HEK293 (cell line): ENCODE data around the gene RGS7.

Source experiments
- CTCF ChIA-PET: fragments of 350-600 bp; formaldehyde crosslinking; extraction: SDS; loops from one replicate; lab custom pipeline; 2021; ENCODE audit warnings: antibody characterized with exemption; lab: Yijun Ruan, JAX
- POLR2A ChIA-PET: fragments of 300-600 bp; formaldehyde crosslinking; extraction: SDS; loops from one replicate; lab custom pipeline; 2020; ENCODE audit warnings: antibody characterized with exemption, inconsistent platforms; lab: Yijun Ruan, JAX
- H3K27ac ChIP-seq: fragments of 200-500 bp; sonication (Bioruptor generic); 2 replicates; pipeline ENCODE4 v1.5.1; 2014; ENCODE audit warnings: low read depth, low read length, control low read depth, inconsistent platforms; ENCODE audit errors: extremely low read depth
- H3K36me3 ChIP-seq, 2 experiments: fragments of 200-500 bp in 1 of 2; sonication (Bioruptor generic) in 1 of 2; 1 replicate in 1 of 2; 2 replicates in 1 of 2; pipeline ENCODE4 v1.5.1; 2014 to 2017; ENCODE audit warnings: inconsistent platforms in 2 of 2, low read length in 2 of 2; ENCODE audit not compliant: control insufficient read depth in 2 of 2, insufficient read depth in 1 of 2
- H3K4me1 ChIP-seq: fragments of 200-500 bp; sonication (Bioruptor generic); 2 replicates; pipeline ENCODE4 v1.5.1; 2014; ENCODE audit warnings: mild to moderate bottlenecking, low read length, inconsistent platforms; ENCODE audit not compliant: control insufficient read depth, insufficient read depth
- H3K4me3 ChIP-seq: 2 replicates; pipeline ENCODE4 v1.5.1; 2011; ENCODE audit warnings: low read depth, mild to moderate bottlenecking, control low read depth, low read length, moderate library complexity
- H3K9me3 ChIP-seq: fragments of 200-500 bp; sonication (Bioruptor generic); 2 replicates; pipeline ENCODE4 v1.5.1; 2014; ENCODE audit warnings: low read depth, low read length, inconsistent platforms; ENCODE audit not compliant: control insufficient read depth, insufficient read depth
- FEZF1 ChIP-seq: fragments of 450-650 bp; formaldehyde crosslinking; IDR thresholded peaks from 2 replicates; pipeline ENCODE4 v1.5.1; 2016; ENCODE audit warnings: missing biosample characterization, missing genetic modification characterization
- GFI1B ChIP-seq: fragments of 450-650 bp; formaldehyde crosslinking; IDR thresholded peaks from 2 replicates; pipeline ENCODE4 v1.5.1; 2016; ENCODE audit warnings: missing biosample characterization, missing genetic modification characterization
- OSR2 ChIP-seq: fragments of 450-650 bp; formaldehyde crosslinking; IDR thresholded peaks from 2 replicates; pipeline ENCODE4 v1.5.1; 2016; ENCODE audit warnings: missing biosample characterization, missing genetic modification characterization
- PATZ1 ChIP-seq: fragments of 450-650 bp; formaldehyde crosslinking; IDR thresholded peaks from 2 replicates; pipeline ENCODE4 v1.5.1; 2016; ENCODE audit warnings: missing biosample characterization, missing genetic modification characterization
- RBAK ChIP-seq: fragments of 450-650 bp; formaldehyde crosslinking; IDR thresholded peaks from 2 replicates; pipeline ENCODE4 v1.5.1; 2016; ENCODE audit warnings: missing biosample characterization, missing genetic modification characterization
- SCRT1 ChIP-seq: fragments of 450-650 bp; formaldehyde crosslinking; IDR thresholded peaks from 2 replicates; pipeline ENCODE4 v1.5.1; 2016; ENCODE audit warnings: missing biosample characterization, missing genetic modification characterization, borderline replicate concordance
- SP7 ChIP-seq: fragments of 450-650 bp; formaldehyde crosslinking; IDR thresholded peaks from 2 replicates; pipeline ENCODE4 v1.5.1; 2016; ENCODE audit warnings: missing biosample characterization, missing genetic modification characterization
- TCF7L2 ChIP-seq: IDR thresholded peaks from 2 replicates; pipeline ENCODE4 v1.6.1; 2011; ENCODE audit warnings: low read depth, mild to moderate bottlenecking, inconsistent platforms, low read length, moderate library complexity, borderline replicate concordance
- ZBTB10 ChIP-seq: fragments of 450-650 bp; formaldehyde crosslinking; IDR thresholded peaks from 2 replicates; pipeline ENCODE4 v1.5.1; 2016; ENCODE audit warnings: missing biosample characterization, missing genetic modification characterization
- ZIC2 ChIP-seq: fragments of 450-650 bp; formaldehyde crosslinking; IDR thresholded peaks from 2 replicates; pipeline ENCODE4 v1.5.1; 2016; ENCODE audit warnings: missing biosample characterization, missing genetic modification characterization
- ZNF10 ChIP-seq: fragments of 450-650 bp; formaldehyde crosslinking; IDR thresholded peaks from 2 replicates; pipeline ENCODE4 v1.5.1; 2017; ENCODE audit warnings: missing biosample characterization, missing genetic modification characterization
- ZNF121 ChIP-seq: fragments of 450-650 bp; formaldehyde crosslinking; IDR thresholded peaks from 2 replicates; pipeline ENCODE4 v1.5.1; 2016; ENCODE audit warnings: missing biosample characterization, missing genetic modification characterization
- ZNF140 ChIP-seq: fragments of 450-650 bp; formaldehyde crosslinking; IDR thresholded peaks from 2 replicates; pipeline ENCODE4 v1.5.1; 2016; ENCODE audit warnings: missing biosample characterization, missing genetic modification characterization
- ZNF248 ChIP-seq: fragments of 450-650 bp; formaldehyde crosslinking; IDR thresholded peaks from 2 replicates; pipeline ENCODE4 v1.5.1; 2017; ENCODE audit warnings: missing biosample characterization, missing genetic modification characterization
- ZNF335 ChIP-seq: fragments of 450-650 bp; formaldehyde crosslinking; conservative IDR thresholded peaks from 2 replicates; pipeline ENCODE4 v1.5.1; 2016; ENCODE audit warnings: missing biosample characterization, missing genetic modification characterization
- ZNF398 ChIP-seq: fragments of 450-650 bp; formaldehyde crosslinking; IDR thresholded peaks from 2 replicates; pipeline ENCODE4 v1.5.1; 2017; ENCODE audit warnings: missing biosample characterization, missing genetic modification characterization
- ZNF449 ChIP-seq: fragments of 450-650 bp; formaldehyde crosslinking; IDR thresholded peaks from 2 replicates; pipeline ENCODE4 v1.5.1; 2017; ENCODE audit warnings: missing biosample characterization, mild to moderate bottlenecking, missing genetic modification characterization, moderate library complexity
- ZNF514 ChIP-seq: fragments of 450-650 bp; formaldehyde crosslinking; IDR thresholded peaks from 2 replicates; pipeline ENCODE4 v1.5.1; 2016; ENCODE audit warnings: missing biosample characterization, missing genetic modification characterization
- ZNF530 ChIP-seq: fragments of 450-650 bp; formaldehyde crosslinking; IDR thresholded peaks from 2 replicates; pipeline ENCODE4 v1.5.1; 2016; ENCODE audit warnings: low read depth, missing biosample characterization, missing genetic modification characterization
- ZNF610 ChIP-seq: fragments of 450-650 bp; formaldehyde crosslinking; IDR thresholded peaks from 2 replicates; pipeline ENCODE4 v1.5.1; 2016; ENCODE audit warnings: missing biosample characterization, missing genetic modification characterization, borderline replicate concordance
- ZNF624 ChIP-seq: fragments of 450-650 bp; formaldehyde crosslinking; IDR thresholded peaks from 2 replicates; pipeline ENCODE4 v1.5.1; 2017; ENCODE audit warnings: missing biosample characterization, missing genetic modification characterization
- ZNF629 ChIP-seq: fragments of 450-650 bp; formaldehyde crosslinking; IDR thresholded peaks from 2 replicates; pipeline ENCODE4 v1.5.1; 2017; ENCODE audit warnings: missing biosample characterization, missing genetic modification characterization
- ZNF654 ChIP-seq: fragments of 450-650 bp; formaldehyde crosslinking; IDR thresholded peaks from 2 replicates; pipeline ENCODE4 v1.5.1; 2016; ENCODE audit warnings: low read depth, missing biosample characterization, missing genetic modification characterization
- ZNF660 ChIP-seq: fragments of 450-650 bp; IDR thresholded peaks from 2 replicates; pipeline ENCODE4 v1.5.1; 2018; ENCODE audit warnings: missing biosample characterization, mild to moderate bottlenecking, missing genetic modification characterization
- ZNF785 ChIP-seq: fragments of 450-650 bp; formaldehyde crosslinking; IDR thresholded peaks from 2 replicates; pipeline ENCODE4 v1.5.1; 2016; ENCODE audit warnings: missing biosample characterization, missing genetic modification characterization
- ZNF792 ChIP-seq: fragments of 450-650 bp; formaldehyde crosslinking; IDR thresholded peaks from 2 replicates; pipeline ENCODE4 v1.5.1; 2016; ENCODE audit warnings: missing biosample characterization, missing genetic modification characterization
- ZSCAN30 ChIP-seq: fragments of 450-650 bp; IDR thresholded peaks from 2 replicates; pipeline ENCODE4 v1.5.1; 2018; ENCODE audit warnings: missing biosample characterization, mild to moderate bottlenecking, missing genetic modification characterization, moderate library complexity

RGS7 gene

GRCh38 chr1:241387216-241387615 lies 30.2 kb upstream of the RGS7 start:
- Histone ChIP-seq H3K4me1 (peaks cover 16% of the 10 kb centered on the region), H3K36me3 (no peaks in the 10 kb centered on the region; a peak in 1 of 3 replicates), H3K4me3 (no peak overlapping the region), H3K27ac (no peak overlapping the region), H3K9me3 (no peaks in the 10 kb centered on the region)
- TF ChIP-seq ZIC2 (tag by site-specific recombination) (no peak), SP7 (tag by site-specific recombination) (no peak)
- CTCF ChIA-PET, result no interaction called here
- POLR2A ChIA-PET, result no interaction called here

GRCh38 chr1:241376701-241377100 lies 19.7 kb upstream of the RGS7 start:
- ChIA-PET POLR2A (interaction anchor here (0.6 kb wide), 1 partner anchor 26 kb away, joined by 3 read pairs; no protein-coding TSS in a partner anchor), CTCF (interaction anchor here (0.7 kb wide), 2 partner anchors 16 to 59 kb away, joined by 3 read pairs; no protein-coding TSS in a partner anchor)
- Histone ChIP-seq H3K4me3 (no peak overlapping the region), H3K4me1 (no peaks in the 10 kb centered on the region), H3K9me3 (no peaks in the 10 kb centered on the region), H3K27ac (no peak overlapping the region), H3K36me3 (no peaks in the 10 kb centered on the region)
- no peak for TF ChIP-seq GFI1B (tag by site-specific recombination)
- no peak for TF ChIP-seq ZNF629
- TF ChIP-seq ZNF660 (tag by site-specific recombination), result no peak
- no peak for TF ChIP-seq ZNF610 (tag by site-specific recombination)
- TF ChIP-seq SCRT1 (tag by site-specific recombination), result no peak
- TF ChIP-seq OSR2 (tag by site-specific recombination), result no peak
- no peak for TF ChIP-seq RBAK
- no peak for TF ChIP-seq ZNF654 (tag by site-specific recombination)
- no peak for TF ChIP-seq ZNF530 (tag by site-specific recombination)
- no peak for TF ChIP-seq ZNF785
- no peak for TF ChIP-seq ZNF624 (tag by site-specific recombination)
- no peak for TF ChIP-seq ZSCAN30 (tag by site-specific recombination)
- TF ChIP-seq ZNF140 (tag by site-specific recombination), result no peak
- no peak for TF ChIP-seq ZNF398 (tag by site-specific recombination)

- H3K4me1 ChIP-seq, result no peaks in the 10 kb centered on the region
- no peak overlapping the region for H3K4me3 ChIP-seq
- H3K36me3 ChIP-seq, result no peaks in the 10 kb centered on the region
- no peaks in the 10 kb centered on the region for H3K9me3 ChIP-seq
- no peak overlapping the region for H3K27ac ChIP-seq
- POLR2A ChIA-PET, result no interaction called here
- CTCF ChIA-PET, result no interaction called here
- no peak for TF ChIP-seq ZBTB10 (tag by site-specific recombination)
- TF ChIP-seq ZNF792 (tag by site-specific recombination), result no peak
- TF ChIP-seq FEZF1 (tag by site-specific recombination), result no peak
- TF ChIP-seq PATZ1 (tag by site-specific recombination), result no peak
- TF ChIP-seq ZNF10 (tag by site-specific recombination), result no peak
- no peak for TF ChIP-seq TCF7L2
- no peak for TF ChIP-seq ZNF335 (tag by site-specific recombination)
- no peak for TF ChIP-seq ZNF449 (tag by site-specific recombination)
- TF ChIP-seq ZNF248 (tag by site-specific recombination), result no peak
- no peak for TF ChIP-seq ZNF121
- no peak for TF ChIP-seq ZNF514 (tag by site-specific recombination)
Observed at GRCh38 chr1:241375886-241376285, 18.9 kb upstream of the RGS7 start.
